OCI-LY7 (cell line): Measurements from ENCODE around the gene EEPD1. TPM values are rescaled to one million over a fixed set of nuclear protein-coding genes. Genes with fewer than 3 reads are reported as not detected.

Experiments
- BruUV-seq: library from RNA; stranded (reverse); fragments of 400-500 nt; replicated peaks from 2 replicates; lab custom pipeline; 2021; lab: Mats Ljungman, UMichigan
- CTCF ChIA-PET: fragments of 300-600 bp; sonication (Branson Sonifier 250); formaldehyde crosslinking; loops from one replicate; lab custom pipeline; 2022; ENCODE audit warnings: antibody characterized with exemption; ENCODE audit not compliant: unreplicated experiment; lab: Charles Lee
- POLR2A ChIA-PET: fragments of 300-600 bp; sonication (Branson Sonifier 250); formaldehyde crosslinking; loops from one replicate; lab custom pipeline; 2022; ENCODE audit warnings: antibody characterized with exemption; lab: Charles Lee
- DNase-seq: peaks from one replicate; pipeline ENCODE4 v3.0.0-alpha.2; 2015; ENCODE audit warnings: low spot score
- H2AFZ ChIP-seq: fragments of 200-600 bp; sonication (generic), shearing (Covaris generic); 2 replicates; pipeline ENCODE4 v1.6.1; 2014; ENCODE audit warnings: mild to moderate bottlenecking, antibody characterized with exemption, low read length, moderate library complexity
- H3K27ac ChIP-seq: fragments of 200-600 bp; sonication (generic); 2 replicates; pipeline ENCODE4 v1.5.1; 2014; ENCODE audit warnings: mixed run types, low read depth, mild to moderate bottlenecking, moderate library complexity, low read length, inconsistent platforms; ENCODE audit not compliant: poor library complexity, severe bottlenecking
- H3K36me3 ChIP-seq: fragments of 200-600 bp; sonication (generic); 2 replicates; pipeline ENCODE4 v1.6.1; 2014; ENCODE audit warnings: mild to moderate bottlenecking, antibody characterized with exemption, low read length, moderate library complexity, mixed read lengths; ENCODE audit not compliant: insufficient read depth
- H3K4me1 ChIP-seq: fragments of 200-600 bp; sonication (generic); 2 replicates; pipeline ENCODE4 v1.5.1; 2014; ENCODE audit warnings: mild to moderate bottlenecking, low read length; ENCODE audit not compliant: insufficient read depth, poor library complexity, severe bottlenecking
- H3K4me2 ChIP-seq: fragments of 200-600 bp; sonication (generic); 2 replicates; pipeline ENCODE4 v1.6.1; 2014; ENCODE audit warnings: mild to moderate bottlenecking, low read length
- H3K4me3 ChIP-seq: fragments of 200-600 bp; sonication (generic); 2 replicates; pipeline ENCODE4 v1.5.1; 2014; ENCODE audit warnings: mild to moderate bottlenecking, low read depth, low read length; ENCODE audit not compliant: poor library complexity, severe bottlenecking
- H3K79me2 ChIP-seq: fragments of 200-600 bp; sonication (generic); 2 replicates; pipeline ENCODE4 v1.6.1; 2016; ENCODE audit warnings: low read depth, mild to moderate bottlenecking, low read length, moderate library complexity, mixed read lengths; ENCODE audit not compliant: insufficient read depth
- H3K9me2 ChIP-seq: fragments of 200-600 bp; sonication (generic); 2 replicates; pipeline ENCODE4 v1.6.1; 2016; ENCODE audit warnings: mild to moderate bottlenecking, low read length, mixed read lengths; ENCODE audit not compliant: insufficient read depth
- H3K9me3 ChIP-seq: fragments of 200-600 bp; sonication (generic); 2 replicates; pipeline ENCODE4 v1.6.1; 2014; ENCODE audit warnings: mild to moderate bottlenecking, mixed run types, low read length, mixed read lengths
- H4K20me1 ChIP-seq: fragments of 200-600 bp; sonication (generic); 2 replicates; pipeline ENCODE4 v1.6.1; 2014; ENCODE audit warnings: mild to moderate bottlenecking, antibody characterized with exemption, low read length, moderate library complexity, mixed read lengths; ENCODE audit not compliant: insufficient read depth
- EZH2phosphoT487 ChIP-seq: fragments of 200-600 bp; sonication (generic); IDR thresholded peaks from 2 replicates; pipeline ENCODE4 v1.6.1; 2018; ENCODE audit warnings: low read depth, borderline replicate concordance, mild to moderate bottlenecking, mixed run types, antibody characterized with exemption, low read length, moderate library complexity, mixed read lengths
- intact Hi-C: fragments of 100-400 bp; cut with micrococcal nuclease; formaldehyde crosslinking; loops from one replicate; pipeline ENCODE4 v1.10.0; 2022; ENCODE audit not compliant: unreplicated experiment
- total RNA-seq, 2 experiments: library from RNA; depleted of rRNA in 1 of 2; stranded (reverse); fragments of >200 nt in 1 of 2; shearing (Covaris generic) in 1 of 2; gene quantifications; 2 replicates each; pipeline ENCODE4 v1.2.3, GENCODE V29; 2014 to 2022
- TF ChIP-seq, protein P1 (sequence below): fragments of 200-600 bp; sonication (generic); conservative IDR thresholded peaks from 2 replicates; pipeline ENCODE4 v1.5.1; 2014; ENCODE audit warnings: mild to moderate bottlenecking, antibody characterized with exemption, low read length, moderate library complexity, mixed read lengths

EEPD1 gene
- total RNA-seq, 2 experiments from 2014 or later, result 1.7 to 8.1 TPM

DNA sequence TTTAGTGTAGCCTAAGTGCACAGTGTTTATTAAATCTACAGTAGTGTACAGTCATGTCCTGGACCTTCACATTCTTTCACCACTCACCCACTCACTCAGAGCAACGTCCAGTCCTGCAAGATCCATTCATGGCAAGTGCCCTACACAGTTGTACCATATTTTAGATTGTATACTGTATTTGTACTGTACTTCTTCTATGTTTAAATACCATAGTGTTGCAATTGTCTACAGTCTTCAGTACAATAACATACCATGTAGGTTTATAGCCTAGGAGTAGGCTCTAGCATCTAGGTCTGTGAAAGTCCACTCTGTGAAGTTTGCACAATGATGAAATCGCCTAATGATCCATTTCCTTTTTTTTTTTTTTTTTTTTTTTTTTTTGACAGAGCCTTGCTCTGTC, 12.0 kb downstream of the EEPD1 start:
- no peak for DNase-seq
- H3K9me3 ChIP-seq, result no peaks in the 10 kb centered on the region
- H3K79me2 ChIP-seq, result no peaks in the 10 kb centered on the region
- no peak overlapping the region for H2AFZ ChIP-seq
- BruUV-seq, result no TSS peak
- no peaks in the 10 kb centered on the region for H3K9me2 ChIP-seq
- ChIA-PET CTCF (no interaction called here), POLR2A (interaction anchor here (0.6 to 1.6 kb wide), 3 partner anchors 25 to 889 kb away, joined by 3 to 10 read pairs (median 5); no protein-coding TSS in a partner anchor)
- intact Hi-C loops, result no loop called here
- H3K27ac ChIP-seq, result no peak overlapping the region
- no peak overlapping the region for H3K4me3 ChIP-seq
- H3K36me3 ChIP-seq, result no peaks in the 10 kb centered on the region
- no peak for TF ChIP-seq EZH2phosphoT487
- TF ChIP-seq, protein P1, sequence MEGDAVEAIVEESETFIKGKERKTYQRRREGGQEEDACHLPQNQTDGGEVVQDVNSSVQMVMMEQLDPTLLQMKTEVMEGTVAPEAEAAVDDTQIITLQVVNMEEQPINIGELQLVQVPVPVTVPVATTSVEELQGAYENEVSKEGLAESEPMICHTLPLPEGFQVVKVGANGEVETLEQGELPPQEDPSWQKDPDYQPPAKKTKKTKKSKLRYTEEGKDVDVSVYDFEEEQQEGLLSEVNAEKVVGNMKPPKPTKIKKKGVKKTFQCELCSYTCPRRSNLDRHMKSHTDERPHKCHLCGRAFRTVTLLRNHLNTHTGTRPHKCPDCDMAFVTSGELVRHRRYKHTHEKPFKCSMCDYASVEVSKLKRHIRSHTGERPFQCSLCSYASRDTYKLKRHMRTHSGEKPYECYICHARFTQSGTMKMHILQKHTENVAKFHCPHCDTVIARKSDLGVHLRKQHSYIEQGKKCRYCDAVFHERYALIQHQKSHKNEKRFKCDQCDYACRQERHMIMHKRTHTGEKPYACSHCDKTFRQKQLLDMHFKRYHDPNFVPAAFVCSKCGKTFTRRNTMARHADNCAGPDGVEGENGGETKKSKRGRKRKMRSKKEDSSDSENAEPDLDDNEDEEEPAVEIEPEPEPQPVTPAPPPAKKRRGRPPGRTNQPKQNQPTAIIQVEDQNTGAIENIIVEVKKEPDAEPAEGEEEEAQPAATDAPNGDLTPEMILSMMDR, result no peak
- no peaks in the 10 kb centered on the region for H3K4me1 ChIP-seq
- no peaks in the 10 kb centered on the region for H4K20me1 ChIP-seq
- H3K4me2 ChIP-seq, result no peak overlapping the region

DNA sequence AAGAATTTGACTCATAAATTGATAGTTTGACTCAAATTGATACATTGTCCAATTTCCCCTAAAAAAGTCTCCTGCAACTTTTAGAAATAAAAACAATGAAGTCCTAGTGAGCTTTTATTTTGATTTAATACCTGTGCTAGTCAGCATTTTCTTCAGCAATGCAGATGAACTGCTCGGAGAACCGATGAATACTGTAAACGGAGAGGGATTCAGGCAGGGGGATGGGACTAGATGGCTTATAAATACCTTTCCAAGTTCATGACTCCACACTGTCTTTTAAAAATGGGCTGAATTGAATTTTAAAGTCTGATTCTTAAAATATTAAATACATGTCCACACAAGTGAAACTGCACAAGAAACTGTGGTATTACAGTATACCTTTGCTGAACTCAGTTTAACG, 12.7 kb downstream of the EEPD1 start:
- Histone ChIP-seq H3K9me3 (no peaks in the 10 kb centered on the region), H2AFZ (no peak overlapping the region), H3K36me3 (no peaks in the 10 kb centered on the region), H3K4me3 (no peak overlapping the region), H3K9me2 (no peaks in the 10 kb centered on the region), H3K4me2 (no peak overlapping the region), H3K4me1 (no peaks in the 10 kb centered on the region), H4K20me1 (no peaks in the 10 kb centered on the region), H3K27ac (no peak overlapping the region), H3K79me2 (no peaks in the 10 kb centered on the region)
- no TSS peak for BruUV-seq
- TF ChIP-seq, protein P1, result no peak
- no peak for TF ChIP-seq EZH2phosphoT487
- CTCF ChIA-PET, result no interaction called here
- intact Hi-C loops, result no loop called here
- POLR2A ChIA-PET, result interaction anchor here (0.6 kb wide), 1 partner anchor 890 kb away, joined by 3 read pairs; no protein-coding TSS in a partner anchor
- no peak for DNase-seq

DNA sequence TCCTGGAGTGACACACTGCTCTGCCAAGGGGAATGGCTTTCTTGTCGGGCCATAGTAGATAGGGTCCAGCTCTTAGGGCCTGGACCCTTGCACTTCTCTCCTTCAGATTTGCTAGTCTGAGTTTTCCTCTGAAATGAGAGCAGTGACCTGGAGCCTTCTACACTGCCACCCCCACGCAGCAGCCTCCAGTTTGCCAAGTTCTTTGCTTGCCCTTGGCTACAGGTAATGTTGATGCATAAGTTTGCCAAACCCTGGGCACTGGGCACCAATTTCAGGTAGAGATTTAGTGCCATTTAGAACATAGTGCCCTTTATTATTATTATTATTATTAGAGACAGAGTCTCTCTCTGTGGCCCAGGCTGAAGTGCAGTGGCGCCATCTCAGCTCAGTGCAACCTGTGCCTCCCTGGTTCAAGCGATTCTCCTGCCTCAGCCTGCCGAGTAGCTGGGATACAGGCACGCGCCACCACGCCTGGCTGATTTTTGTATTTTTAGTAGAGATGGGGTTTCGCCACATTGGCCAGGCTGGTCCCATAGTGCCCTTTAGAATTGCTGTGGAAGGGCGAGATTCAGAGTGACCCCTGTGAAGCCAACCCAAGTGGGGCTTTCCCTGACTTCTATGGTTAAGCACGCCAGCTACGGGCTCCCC, 14.5 kb downstream of the EEPD1 start:
- intact Hi-C loops, result no loop called here
- no peak overlapping the region for H3K4me2 ChIP-seq
- H2AFZ ChIP-seq, result no peak overlapping the region
- no peaks in the 10 kb centered on the region for H3K4me1 ChIP-seq
- H3K79me2 ChIP-seq, result no peaks in the 10 kb centered on the region
- H3K9me3 ChIP-seq, result no peaks in the 10 kb centered on the region
- H3K27ac ChIP-seq, result no peak overlapping the region
- no peak overlapping the region for H3K4me3 ChIP-seq
- H3K36me3 ChIP-seq, result no peaks in the 10 kb centered on the region
- H4K20me1 ChIP-seq, result no peaks in the 10 kb centered on the region
- TF ChIP-seq, protein P1, result no peak
- TF ChIP-seq EZH2phosphoT487, result no peak
- ChIA-PET CTCF (no interaction called here), POLR2A (no interaction called here)
- no peaks in the 10 kb centered on the region for H3K9me2 ChIP-seq
- no TSS peak for BruUV-seq
- no peak for DNase-seq
